HCT116 (cell line): ENCODE results near the gene OR6B2. TPM values are rescaled to one million over a fixed set of nuclear protein-coding genes. Genes with fewer than 3 reads are reported as not detected.

Source experiments
- ATAC-seq: fragments of 200-7000 bp; cut with Tn5 transposase; 2 replicates; pipeline ENCODE4 v1.9.1; 2020; ENCODE audit warnings: mild to moderate bottlenecking, moderate library complexity
- BruUV-seq: library from RNA; stranded (reverse); fragments of 400-500 nt; replicated peaks from 2 replicates; lab custom pipeline; 2021; lab: Mats Ljungman, UMichigan
- CTCF ChIA-PET: fragments of 300-600 bp; sonication (Branson Sonifier 250); formaldehyde crosslinking; loops from one replicate; lab custom pipeline; 2021; ENCODE audit warnings: antibody characterized with exemption; lab: Charles Lee
- POLR2A ChIA-PET: fragments of 300-600, 350-600 bp; sonication (Branson Sonifier 250); formaldehyde crosslinking; loops from one replicate; lab custom pipeline; 2021; ENCODE audit warnings: antibody characterized with exemption; lab: Charles Lee
- RAD21 ChIA-PET, 2 experiments: fragments of 300-600 bp; sonication (Branson Sonifier 250); formaldehyde crosslinking; loops; one replicate each; lab custom pipeline; 2023; ENCODE audit warnings: low total read pairs in 2 of 2; ENCODE audit not compliant: uncharacterized antibody in 2 of 2, unreplicated experiment in 2 of 2, low non-redundant PET in 1 of 2; lab: Charles Lee
- DNase-seq: peaks from one replicate; pipeline ENCODE4 v3.0.0-alpha.2; 2010; ENCODE audit warnings: low read depth, low spot score
- H2AFZ ChIP-seq: fragments of 200-600 bp; shearing (Covaris generic), sonication (generic); 2 replicates; pipeline ENCODE4 v1.6.1; 2017; ENCODE audit warnings: low read depth, mixed run types, mixed read lengths, antibody characterized with exemption, low read length; ENCODE audit not compliant: poor library complexity, severe bottlenecking
- H3K27ac ChIP-seq: 2 replicates; pipeline ENCODE4 v1.5.1; 2012; ENCODE audit warnings: low read depth, low read length
- H3K27me3 ChIP-seq: fragments of 200-600 bp; sonication (generic); 2 replicates; pipeline ENCODE4 v1.6.1; 2016; ENCODE audit warnings: mixed run types, low read length, mixed read lengths; ENCODE audit not compliant: insufficient read depth
- H3K36me3 ChIP-seq, 2 experiments: fragments of 200-500 bp in 1 of 2; fragments of 200-600 bp in 1 of 2; sonication (Bioruptor generic) in 1 of 2; sonication (generic) in 1 of 2; 2 replicates each; pipeline versions ENCODE4 v1.5.1 to v1.6.1; 2014 to 2016; ENCODE audit warnings: low read length in 2 of 2, inconsistent platforms in 1 of 2, mixed read lengths in 1 of 2, mixed run types in 1 of 2; ENCODE audit not compliant: insufficient read depth in 2 of 2, control insufficient read depth in 1 of 2
- H3K4me1 ChIP-seq, 2 experiments: fragments of 200-600 bp in 1 of 2; sonication (generic) in 1 of 2; 2 replicates each; pipeline versions ENCODE4 v1.5.1 to v1.6.1; 2012 to 2017; ENCODE audit warnings: low read length in 2 of 2, inconsistent platforms in 1 of 2, mild to moderate bottlenecking in 1 of 2, mixed read lengths in 1 of 2, mixed run types in 1 of 2, moderate library complexity in 1 of 2; ENCODE audit not compliant: insufficient read depth in 2 of 2, control insufficient read depth in 1 of 2
- H3K4me2 ChIP-seq: fragments of 200-600 bp; sonication (generic); 2 replicates; pipeline ENCODE4 v1.6.1; 2017; ENCODE audit warnings: mixed run types, low read length, mixed read lengths
- H3K4me3 ChIP-seq, 2 experiments: fragments of 200-600 bp in 1 of 2; sonication (generic) in 1 of 2; replicated peaks in 1 of 2; 2 replicates each; pipeline ENCODE4 v1.5.1; 2011 to 2016; ENCODE audit warnings: low read length in 2 of 2, control low read depth in 1 of 2, low read depth in 1 of 2, mild to moderate bottlenecking in 1 of 2, mixed read lengths in 1 of 2, mixed run types in 1 of 2
- H3K79me2 ChIP-seq: fragments of 200-600 bp; sonication (generic); 2 replicates; pipeline ENCODE4 v1.6.1; 2017; ENCODE audit warnings: mild to moderate bottlenecking, mixed run types, low read length, moderate library complexity, mixed read lengths; ENCODE audit not compliant: insufficient read depth
- H3K9ac ChIP-seq: fragments of 200-600 bp; sonication (generic); 2 replicates; pipeline ENCODE4 v1.6.1; 2016; ENCODE audit warnings: low read length, mixed read lengths
- H3K9me2 ChIP-seq: fragments of 200-600 bp; sonication (generic), shearing (Covaris generic); 2 replicates; pipeline ENCODE4 v1.6.1; 2017; ENCODE audit warnings: mixed run types, mild to moderate bottlenecking, moderate library complexity; ENCODE audit not compliant: insufficient read depth
- H3K9me3 ChIP-seq, 2 experiments: fragments of 200-500 bp in 1 of 2; fragments of 200-600 bp in 1 of 2; sonication (Bioruptor generic) in 1 of 2; sonication (generic) in 1 of 2; 2 replicates each; pipeline ENCODE4 v1.6.1; 2014 to 2017; ENCODE audit warnings: low read length in 2 of 2, mixed read lengths in 2 of 2, inconsistent platforms in 1 of 2, low read depth in 1 of 2, mild to moderate bottlenecking in 1 of 2, mixed run types in 1 of 2, moderate library complexity in 1 of 2; ENCODE audit not compliant: control insufficient read depth in 1 of 2, insufficient read depth in 1 of 2
- H4K20me1 ChIP-seq: fragments of 200-600 bp; sonication (generic), shearing (Covaris generic); 2 replicates; pipeline ENCODE4 v1.6.1; 2017; ENCODE audit warnings: mixed run types, mild to moderate bottlenecking, moderate library complexity; ENCODE audit not compliant: insufficient read depth
- CBX3 ChIP-seq: IDR thresholded peaks from 2 replicates; pipeline ENCODE4 v1.6.1; 2012; ENCODE audit warnings: low read depth
- CEBPB ChIP-seq: IDR thresholded peaks from 2 replicates; pipeline ENCODE4 v1.6.1; 2012; ENCODE audit warnings: low read depth
- ELF1 ChIP-seq: IDR thresholded peaks from 2 replicates; pipeline ENCODE4 v1.6.1; 2012; ENCODE audit warnings: low read depth, borderline replicate concordance
- FOSL1 ChIP-seq: IDR thresholded peaks from 2 replicates; pipeline ENCODE4 v1.6.1; 2012; ENCODE audit warnings: low read depth
- MAX ChIP-seq: IDR thresholded peaks from 2 replicates; pipeline ENCODE4 v1.6.1; 2012
- POLR2A ChIP-seq: IDR thresholded peaks from 2 replicates; pipeline ENCODE4 v1.7.0; 2011; ENCODE audit warnings: borderline replicate concordance; ENCODE audit not compliant: insufficient read depth, insufficient read length; ENCODE audit errors: extremely low read depth
- POLR2AphosphoS5 ChIP-seq: IDR thresholded peaks from 2 replicates; pipeline ENCODE4 v1.6.1; 2011; ENCODE audit warnings: mild to moderate bottlenecking, low read depth, low read length, moderate library complexity
- RAD21 ChIP-seq: IDR thresholded peaks from 2 replicates; pipeline ENCODE4 v1.6.1; 2012; ENCODE audit warnings: low read depth, mild to moderate bottlenecking
- REST ChIP-seq: IDR thresholded peaks from 2 replicates; pipeline ENCODE4 v1.6.1; 2012; ENCODE audit warnings: low read depth
- TCF7L2 ChIP-seq: IDR thresholded peaks from 2 replicates; pipeline ENCODE4 v1.7.0; 2011; ENCODE audit warnings: borderline replicate concordance, inconsistent platforms; ENCODE audit not compliant: insufficient read depth, insufficient read length; ENCODE audit errors: extremely low read depth
- YY1 ChIP-seq: IDR thresholded peaks from 2 replicates; pipeline ENCODE4 v1.6.1; 2011; ENCODE audit warnings: low read length, low read depth, moderate library complexity, mild to moderate bottlenecking; ENCODE audit not compliant: insufficient replicate concordance; ENCODE audit errors: extremely low read depth
- ZBTB33 ChIP-seq: IDR thresholded peaks from 2 replicates; pipeline ENCODE4 v1.6.1; 2011; ENCODE audit warnings: mild to moderate bottlenecking, low read length, moderate library complexity; ENCODE audit not compliant: insufficient replicate concordance; ENCODE audit errors: extremely low read depth
- ZFX ChIP-seq: fragments of 450-650 bp; IDR thresholded peaks from 2 replicates; pipeline ENCODE4 v1.6.1; 2017
- ZNF274 ChIP-seq: fragments of 200-500 bp; sonication (Bioruptor generic); IDR thresholded peaks from 2 replicates; pipeline ENCODE4 v1.6.1; 2014; ENCODE audit warnings: mild to moderate bottlenecking, low read depth, low read length, inconsistent platforms
- intact Hi-C: fragments of 100-400 bp; cut with micrococcal nuclease; formaldehyde crosslinking; loops from 2 replicates; pipeline ENCODE4 v1.10.0; 2022
- total RNA-seq: library from RNA; stranded (reverse); gene quantifications from one replicate; pipeline ENCODE4 v1.2.1, GENCODE V29; 2021; ENCODE audit not compliant: unreplicated experiment
- TF ChIP-seq, protein P1 (sequence below): IDR thresholded peaks from 2 replicates; pipeline ENCODE4 v1.6.1; 2012
- TF ChIP-seq, protein P2 (sequence below), 3 experiments: fragments of 200-600 bp in 1 of 3; sonication (generic) in 1 of 3; IDR thresholded peaks in 2 of 3; conservative IDR thresholded peaks in 1 of 3; 2 replicates each; pipeline ENCODE4 v1.5.1; 2012 to 2017; ENCODE audit warnings: low read depth in 2 of 3, low read length in 2 of 3, antibody characterized with exemption in 1 of 3, borderline replicate concordance in 1 of 3, control low read depth in 1 of 3, mild to moderate bottlenecking in 1 of 3, mixed read lengths in 1 of 3, mixed run types in 1 of 3, moderate library complexity in 1 of 3; ENCODE audit not compliant: insufficient read depth in 1 of 3

The OR6B2 gene
- total RNA-seq, 1 experiment from 2014 or later, result not detected

DNA sequence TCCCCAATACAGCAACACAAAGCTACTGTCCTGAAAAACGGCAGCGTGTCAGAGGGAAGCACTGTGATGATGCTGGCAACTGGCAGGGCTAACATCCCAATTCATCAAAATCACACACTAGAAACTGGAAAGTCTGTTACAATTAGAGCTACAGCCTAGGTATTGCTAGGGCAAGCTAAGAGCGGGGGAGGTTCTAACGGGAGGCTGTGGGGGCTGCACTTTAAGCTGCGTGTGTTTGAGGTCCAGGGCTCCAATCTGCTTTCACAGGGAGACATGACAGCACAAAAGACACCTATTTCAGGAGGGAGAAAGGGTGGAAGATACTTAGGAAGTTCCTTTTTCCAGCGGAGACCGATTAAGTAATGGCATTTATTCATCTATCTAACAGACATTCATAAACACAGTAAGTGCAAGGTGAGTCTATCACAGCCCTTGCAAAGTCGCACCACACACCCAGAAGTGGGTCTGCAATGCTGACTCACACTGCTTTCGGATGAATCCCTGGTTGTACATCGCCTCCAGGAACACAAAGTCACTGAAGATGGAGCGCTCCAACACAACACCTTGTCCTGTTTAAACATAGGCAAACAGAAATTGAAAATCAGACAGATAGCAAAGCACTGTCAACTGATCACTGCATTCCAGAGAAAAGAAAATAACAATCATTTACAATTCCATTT, 12.0 kb downstream of the OR6B2 start:
- ChIA-PET POLR2A (no interaction called here), CTCF (no interaction called here), RAD21 (no interaction called here)
- H4K20me1 ChIP-seq, result peaks cover 6% of the 10 kb centered on the region; the same call in 1 of the 2 replicates
- intact Hi-C loops, result no loop called here
- peaks cover 0 to 2% of the 10 kb centered on the region in 2 experiments; a peak in 2 of 4 replicates for H3K4me1 ChIP-seq
- H3K79me2 ChIP-seq, result peaks cover 65% of the 10 kb centered on the region
- H2AFZ ChIP-seq, result no peak overlapping the region
- H3K9me2 ChIP-seq, result no peaks in the 10 kb centered on the region
- peaks cover 41 to 59% of the 10 kb centered on the region in 2 experiments for H3K36me3 ChIP-seq
- no peaks in the 10 kb centered on the region for H3K9me3 ChIP-seq
- DNase-seq, result no peak
- H3K27me3 ChIP-seq, result no peaks in the 10 kb centered on the region
- no peak overlapping the region for H3K4me2 ChIP-seq
- H3K4me3 ChIP-seq, result no peak overlapping the region
- TF ChIP-seq ZNF274 (no peak), POLR2AphosphoS5 (no peak), ZBTB33 (no peak), MAX (no peak), RAD21 (no peak), FOSL1 (no peak), POLR2A (no peak), ELF1 (no peak), YY1 (no peak), CEBPB (no peak), REST (no peak), ZFX (no peak), TCF7L2 (no peak), CBX3 (no peak)
- TF ChIP-seq, protein P1, sequence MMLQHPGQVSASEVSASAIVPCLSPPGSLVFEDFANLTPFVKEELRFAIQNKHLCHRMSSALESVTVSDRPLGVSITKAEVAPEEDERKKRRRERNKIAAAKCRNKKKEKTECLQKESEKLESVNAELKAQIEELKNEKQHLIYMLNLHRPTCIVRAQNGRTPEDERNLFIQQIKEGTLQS, result no peak
- TF ChIP-seq, protein P2, sequence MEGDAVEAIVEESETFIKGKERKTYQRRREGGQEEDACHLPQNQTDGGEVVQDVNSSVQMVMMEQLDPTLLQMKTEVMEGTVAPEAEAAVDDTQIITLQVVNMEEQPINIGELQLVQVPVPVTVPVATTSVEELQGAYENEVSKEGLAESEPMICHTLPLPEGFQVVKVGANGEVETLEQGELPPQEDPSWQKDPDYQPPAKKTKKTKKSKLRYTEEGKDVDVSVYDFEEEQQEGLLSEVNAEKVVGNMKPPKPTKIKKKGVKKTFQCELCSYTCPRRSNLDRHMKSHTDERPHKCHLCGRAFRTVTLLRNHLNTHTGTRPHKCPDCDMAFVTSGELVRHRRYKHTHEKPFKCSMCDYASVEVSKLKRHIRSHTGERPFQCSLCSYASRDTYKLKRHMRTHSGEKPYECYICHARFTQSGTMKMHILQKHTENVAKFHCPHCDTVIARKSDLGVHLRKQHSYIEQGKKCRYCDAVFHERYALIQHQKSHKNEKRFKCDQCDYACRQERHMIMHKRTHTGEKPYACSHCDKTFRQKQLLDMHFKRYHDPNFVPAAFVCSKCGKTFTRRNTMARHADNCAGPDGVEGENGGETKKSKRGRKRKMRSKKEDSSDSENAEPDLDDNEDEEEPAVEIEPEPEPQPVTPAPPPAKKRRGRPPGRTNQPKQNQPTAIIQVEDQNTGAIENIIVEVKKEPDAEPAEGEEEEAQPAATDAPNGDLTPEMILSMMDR (IDR thresholded peaks at IDR 0.05 in 2 of 3, conservative IDR thresholded peaks at IDR 0.05 in 1 of 3; ENCODE audit: borderline replicate concordance in 1 of 3, insufficient read depth in 1 of 3, low read depth in 2 of 3, low read length in 2 of 3), result no peak
- ATAC-seq, result no peak
- no peak overlapping the region for H3K9ac ChIP-seq
- H3K27ac ChIP-seq, result no peak overlapping the region
- no TSS peak for BruUV-seq
